COR-L47 (cell line): Measurements from ENCODE around the gene KBTBD8.

ENCODE experiments used
- DNase-seq: peaks from one replicate; lab custom pipeline; 2025; lab: John Stamatoyannopoulos, UW

KBTBD8 gene

GRCh38 chr3:66998113-66998903 is at the start of gene KBTBD8:
Gene KBTBD8, plus strand, starts transcription at chr3:66998307. Its CDS starts 49 bp downstream, at chr3:66998356.
- peak; percentile 93 for DNase-seq

- no peak for DNase-seq
Measured at GRCh38 chr3:66948838-66949237, 49.3 kb upstream of the KBTBD8 start.

- DNase-seq, result no peak
Measured at GRCh38 chr3:66949898-66950297, 48.2 kb upstream of the KBTBD8 start.

GRCh38 chr3:66952357-66952756 is 45.8 kb upstream of the KBTBD8 start:
- DNase-seq, result no peak

- DNase-seq, result no peak
Measured at GRCh38 chr3:66953934-66954445, 44.1 kb upstream of the KBTBD8 start.

GRCh38 chr3:66956742-66957141 is 41.4 kb upstream of the KBTBD8 start:
- no peak for DNase-seq

- DNase-seq, result no peak
Measured at GRCh38 chr3:66957367-66957766, 40.7 kb upstream of the KBTBD8 start.

- DNase-seq, result no peak
Measured at GRCh38 chr3:66958067-66958466, 40.0 kb upstream of the KBTBD8 start.

- DNase-seq, result no peak
Measured at GRCh38 chr3:66962664-66963063, 35.4 kb upstream of the KBTBD8 start.

GRCh38 chr3:66971245-66971644 is 26.9 kb upstream of the KBTBD8 start:
- no peak for DNase-seq

GRCh38 chr3:66971891-66972551 is 26.1 kb upstream of the KBTBD8 start:
- DNase-seq, result peak; percentile 34

GRCh38 chr3:66980791-66981190 is 17.3 kb upstream of the KBTBD8 start:
- no peak for DNase-seq

- no peak for DNase-seq
Measured at GRCh38 chr3:66983101-66983500, 15.0 kb upstream of the KBTBD8 start.

- no peak for DNase-seq
Measured at GRCh38 chr3:66985336-66985920, 12.7 kb upstream of the KBTBD8 start.

- DNase-seq, result no peak
Measured at GRCh38 chr3:66986406-66986805, 11.7 kb upstream of the KBTBD8 start.

- no peak for DNase-seq
Measured at GRCh38 chr3:66989241-66989640, 8.9 kb upstream of the KBTBD8 start.

- DNase-seq, result peak; percentile 1
Measured at GRCh38 chr3:66989860-66990696, 8.0 kb upstream of the KBTBD8 start.

- DNase-seq, result no peak
Measured at GRCh38 chr3:66991459-66991858, 6.6 kb upstream of the KBTBD8 start.

GRCh38 chr3:66993082-66993481 is 5.0 kb upstream of the KBTBD8 start:
- no peak for DNase-seq

GRCh38 chr3:66994588-66994987 is 3.5 kb upstream of the KBTBD8 start:
- no peak for DNase-seq

GRCh38 chr3:66996696-66997095 is 1.4 kb upstream of the KBTBD8 start:
- no peak for DNase-seq

- no peak for DNase-seq
Measured at GRCh38 chr3:66997560-66998112, 471 bp upstream of the KBTBD8 start.
